ENCODE results near the gene DNAI2.
A peak's percentile ranks its signal among the peaks of the same experiment; 100 is the strongest.

The DNAI2 gene

GRCh38 chr17:74274060-74274708, at the start of gene DNAI2:
Gene DNAI2, plus strand, starts transcription at chr17:74274234. Its CDS starts 7,584 bp downstream, at chr17:74281818.
- peaks cover 17 to 19% of the 10 kb centered on the region in 2 donors for H3K27me3 ChIP-seq (ENCODE audit: control insufficient read depth in 1 of 2, insufficient read depth in 2 of 2, low read length in 2 of 2)
- H3K36me3 ChIP-seq (ENCODE audit: control insufficient read depth in 2 of 2, insufficient read depth in 2 of 2, low read length in 2 of 2): no peaks in the 10 kb centered on the region
- no peaks in the 10 kb centered on the region for H3K9me3 ChIP-seq (ENCODE audit: control insufficient read depth in 2 of 2, low read length in 2 of 2)
- H3K9ac ChIP-seq (ENCODE audit: low read length in 2 of 2): no peak within 1 kb of the TSS
- no peak within 1 kb of the TSS for H3K27ac ChIP-seq (ENCODE audit: low read length)
- H3K4me1 ChIP-seq (ENCODE audit: control insufficient read depth, insufficient read depth, low read length): peaks cover 19% of the 10 kb centered on the region
- H3K4me3 ChIP-seq (ENCODE audit: low read length in 2 of 2): peak within 1 kb of the TSS; percentile 7 to 8

GRCh38 chr17:74224959-74225725, 48.9 kb upstream of the DNAI2 start:
- H3K27ac ChIP-seq (ENCODE audit: low read length): no peak overlapping the region

GRCh38 chr17:74226252-74226651, 47.8 kb upstream of the DNAI2 start:
- H3K9ac ChIP-seq (ENCODE audit: low read length in 2 of 2): no peak overlapping the region
- H3K36me3 ChIP-seq (ENCODE audit: control insufficient read depth in 2 of 2, insufficient read depth in 2 of 2, low read length in 2 of 2): peaks cover 0 to 6% of the 10 kb centered on the region in 2 donors
- no peaks in the 10 kb centered on the region for H3K4me1 ChIP-seq (ENCODE audit: control insufficient read depth, insufficient read depth, low read length)
- no peak overlapping the region for H3K4me3 ChIP-seq (ENCODE audit: low read length in 2 of 2)
- H3K9me3 ChIP-seq (ENCODE audit: control insufficient read depth in 2 of 2, low read length in 2 of 2): no peaks in the 10 kb centered on the region
- no peaks in the 10 kb centered on the region for H3K27me3 ChIP-seq (ENCODE audit: control insufficient read depth in 1 of 2, insufficient read depth in 2 of 2, low read length in 2 of 2)
- no peak overlapping the region for H3K27ac ChIP-seq (ENCODE audit: low read length)

More at GRCh38 chr17:74224959-74225725, 48.9 kb upstream of the DNAI2 start:
- no peaks in the 10 kb centered on the region for H3K4me1 ChIP-seq (ENCODE audit: control insufficient read depth, insufficient read depth, low read length)
- no peaks in the 10 kb centered on the region for H3K27me3 ChIP-seq (ENCODE audit: control insufficient read depth in 1 of 2, insufficient read depth in 2 of 2, low read length in 2 of 2)
- no peak overlapping the region for H3K9ac ChIP-seq (ENCODE audit: low read length in 2 of 2)
- no peak overlapping the region for H3K4me3 ChIP-seq (ENCODE audit: low read length in 2 of 2)
- peaks cover 0 to 2% of the 10 kb centered on the region in 2 donors for H3K36me3 ChIP-seq (ENCODE audit: control insufficient read depth in 2 of 2, insufficient read depth in 2 of 2, low read length in 2 of 2)
- H3K9me3 ChIP-seq (ENCODE audit: control insufficient read depth in 2 of 2, low read length in 2 of 2): no peaks in the 10 kb centered on the region

- Histone ChIP-seq H3K9ac (ENCODE audit: low read length in 2 of 2) (no peak overlapping the region), H3K36me3 (ENCODE audit: control insufficient read depth in 2 of 2, insufficient read depth in 2 of 2, low read length in 2 of 2) (peaks cover 0 to 6% of the 10 kb centered on the region in 2 donors), H3K4me1 (ENCODE audit: control insufficient read depth, insufficient read depth, low read length) (no peaks in the 10 kb centered on the region), H3K9me3 (ENCODE audit: control insufficient read depth in 2 of 2, low read length in 2 of 2) (no peaks in the 10 kb centered on the region), H3K27me3 (ENCODE audit: control insufficient read depth in 1 of 2, insufficient read depth in 2 of 2, low read length in 2 of 2) (no peaks in the 10 kb centered on the region), H3K27ac (ENCODE audit: low read length) (no peak overlapping the region), H3K4me3 (ENCODE audit: low read length in 2 of 2) (no peak overlapping the region)
Observed at GRCh38 chr17:74227271-74228080, 46.6 kb upstream of the DNAI2 start.

GRCh38 chr17:74228306-74228978, 45.6 kb upstream of the DNAI2 start:
- H3K4me3 ChIP-seq (ENCODE audit: low read length in 2 of 2): no peak overlapping the region
- H3K27me3 ChIP-seq (ENCODE audit: control insufficient read depth in 1 of 2, insufficient read depth in 2 of 2, low read length in 2 of 2): no peaks in the 10 kb centered on the region
- H3K4me1 ChIP-seq (ENCODE audit: control insufficient read depth, insufficient read depth, low read length): no peaks in the 10 kb centered on the region
- no peak overlapping the region for H3K9ac ChIP-seq (ENCODE audit: low read length in 2 of 2)
- no peaks in the 10 kb centered on the region for H3K9me3 ChIP-seq (ENCODE audit: control insufficient read depth in 2 of 2, low read length in 2 of 2)
- H3K36me3 ChIP-seq (ENCODE audit: control insufficient read depth in 2 of 2, insufficient read depth in 2 of 2, low read length in 2 of 2): peaks cover 0 to 6% of the 10 kb centered on the region in 2 donors
- no peak overlapping the region for H3K27ac ChIP-seq (ENCODE audit: low read length)

- H3K27ac ChIP-seq (ENCODE audit: low read length): no peak overlapping the region
- no peak overlapping the region for H3K4me3 ChIP-seq (ENCODE audit: low read length in 2 of 2)
- no peaks in the 10 kb centered on the region for H3K4me1 ChIP-seq (ENCODE audit: control insufficient read depth, insufficient read depth, low read length)
- H3K36me3 ChIP-seq (ENCODE audit: control insufficient read depth in 2 of 2, insufficient read depth in 2 of 2, low read length in 2 of 2): peaks cover 0 to 4% of the 10 kb centered on the region in 2 donors
- H3K27me3 ChIP-seq (ENCODE audit: control insufficient read depth in 1 of 2, insufficient read depth in 2 of 2, low read length in 2 of 2): no peaks in the 10 kb centered on the region
- no peaks in the 10 kb centered on the region for H3K9me3 ChIP-seq (ENCODE audit: control insufficient read depth in 2 of 2, low read length in 2 of 2)
- H3K9ac ChIP-seq (ENCODE audit: low read length in 2 of 2): no peak overlapping the region
Observed at GRCh38 chr17:74230896-74231295, 43.1 kb upstream of the DNAI2 start.

- no peak overlapping the region for H3K4me3 ChIP-seq (ENCODE audit: low read length in 2 of 2)
- no peak overlapping the region for H3K27ac ChIP-seq (ENCODE audit: low read length)
- no peaks in the 10 kb centered on the region for H3K9me3 ChIP-seq (ENCODE audit: control insufficient read depth in 2 of 2, low read length in 2 of 2)
- no peaks in the 10 kb centered on the region for H3K27me3 ChIP-seq (ENCODE audit: control insufficient read depth in 1 of 2, insufficient read depth in 2 of 2, low read length in 2 of 2)
- H3K4me1 ChIP-seq (ENCODE audit: control insufficient read depth, insufficient read depth, low read length): no peaks in the 10 kb centered on the region
- no peak overlapping the region for H3K9ac ChIP-seq (ENCODE audit: low read length in 2 of 2)
- H3K36me3 ChIP-seq (ENCODE audit: control insufficient read depth in 2 of 2, insufficient read depth in 2 of 2, low read length in 2 of 2): peaks cover 0 to 4% of the 10 kb centered on the region in 2 donors
Observed at GRCh38 chr17:74231928-74232907, 41.8 kb upstream of the DNAI2 start.

GRCh38 chr17:74233937-74234336, 40.1 kb upstream of the DNAI2 start:
- no peaks in the 10 kb centered on the region for H3K27me3 ChIP-seq (ENCODE audit: control insufficient read depth in 1 of 2, insufficient read depth in 2 of 2, low read length in 2 of 2)
- no peaks in the 10 kb centered on the region for H3K9me3 ChIP-seq (ENCODE audit: control insufficient read depth in 2 of 2, low read length in 2 of 2)
- H3K36me3 ChIP-seq (ENCODE audit: control insufficient read depth in 2 of 2, insufficient read depth in 2 of 2, low read length in 2 of 2): peaks cover 3 to 4% of the 10 kb centered on the region in 2 donors
- no peaks in the 10 kb centered on the region for H3K4me1 ChIP-seq (ENCODE audit: control insufficient read depth, insufficient read depth, low read length)
- no peak overlapping the region for H3K9ac ChIP-seq (ENCODE audit: low read length in 2 of 2)
- H3K27ac ChIP-seq (ENCODE audit: low read length): no peak overlapping the region
- no peak overlapping the region for H3K4me3 ChIP-seq (ENCODE audit: low read length in 2 of 2)

- H3K9ac ChIP-seq (ENCODE audit: low read length in 2 of 2): no peak overlapping the region
- H3K27ac ChIP-seq (ENCODE audit: low read length): no peak overlapping the region
- H3K4me3 ChIP-seq (ENCODE audit: low read length in 2 of 2): no peak overlapping the region
Observed at GRCh38 chr17:74234486-74234885, 39.5 kb upstream of the DNAI2 start.

More at GRCh38 chr17:74234486-74234885, 39.5 kb upstream of the DNAI2 start:
- Histone ChIP-seq H3K9me3 (ENCODE audit: control insufficient read depth in 2 of 2, low read length in 2 of 2) (no peaks in the 10 kb centered on the region), H3K27me3 (ENCODE audit: control insufficient read depth in 1 of 2, insufficient read depth in 2 of 2, low read length in 2 of 2) (no peaks in the 10 kb centered on the region), H3K4me1 (ENCODE audit: control insufficient read depth, insufficient read depth, low read length) (peaks cover 2% of the 10 kb centered on the region), H3K36me3 (ENCODE audit: control insufficient read depth in 2 of 2, insufficient read depth in 2 of 2, low read length in 2 of 2) (peaks cover 3 to 4% of the 10 kb centered on the region in 2 donors)

Data from stomach smooth muscle (tissue), 2 donors.